Activated CD4-positive, alpha-beta T cell treated with anti-CD3 and anti-CD28 coated beads, Interleukin-2, amount 10 ng/mL, durations not matched to agents 7 days and 5 days (primary cell): Measurements from ENCODE around the gene KRTAP12-1. TPM values are rescaled to one million over a fixed set of nuclear protein-coding genes. Genes with fewer than 3 reads are reported as not detected.

Source experiments
- CTCF ChIA-PET: fragments of 350-600 bp; sonication (Branson Sonifier 250); formaldehyde crosslinking; loops from one replicate; lab custom pipeline; 2021; ENCODE audit warnings: antibody characterized with exemption; lab: Charles Lee
- POLR2A ChIA-PET: fragments of 350-600 bp; sonication (Branson Sonifier 250); formaldehyde crosslinking; loops from one replicate; lab custom pipeline; 2021; ENCODE audit warnings: antibody characterized with exemption; lab: Charles Lee
- DNase-seq: peaks from one replicate; pipeline ENCODE4 v3.0.0-alpha.2; 2020
- H3K27ac Mint-ChIP-seq: one replicate; pipeline ENCODE4 v1.8.0; 2021; ENCODE audit warnings: mild to moderate bottlenecking, moderate library complexity, mixed read lengths
- H3K27me3 Mint-ChIP-seq: one replicate; pipeline ENCODE4 v1.8.0; 2021; ENCODE audit warnings: mixed read lengths
- H3K36me3 Mint-ChIP-seq: one replicate; pipeline ENCODE4 v1.8.0; 2021; ENCODE audit warnings: low read depth, mixed read lengths
- H3K4me1 Mint-ChIP-seq: one replicate; pipeline ENCODE4 v1.8.0; 2021; ENCODE audit warnings: mixed read lengths
- H3K4me3 Mint-ChIP-seq: one replicate; pipeline ENCODE4 v1.8.0; 2021; ENCODE audit warnings: mild to moderate bottlenecking, moderate library complexity, mixed read lengths
- H3K9me3 Mint-ChIP-seq: one replicate; pipeline ENCODE4 v1.8.0; 2021; ENCODE audit warnings: mixed read lengths
- total RNA-seq, 2 experiments: library from RNA; stranded (reverse); gene quantifications; one replicate each; pipeline ENCODE4 v1.2.3, GENCODE V29; 2021

Gene KRTAP12-1
- total RNA-seq = not detected

GRCh38 chr21:44681861-44682579 lies at the start of gene KRTAP12-1:
Gene KRTAP12-1, minus strand, starts transcription at chr21:44682163. Its CDS starts 40 bp downstream, at chr21:44682123.
- POLR2A ChIA-PET = no interaction called here
- CTCF ChIA-PET = interaction anchor here (1.1 kb wide), 1 partner anchor 13 kb away, joined by 3 read pairs; no protein-coding TSS in a partner anchor

GRCh38 chr21:44730951-44731579 lies 49.1 kb upstream of the KRTAP12-1 start:
- Mint-ChIP-seq H3K36me3 (no peaks in the 10 kb centered on the region), H3K4me1 (no peaks in the 10 kb centered on the region), H3K27ac (no peak overlapping the region), H3K4me3 (no peak overlapping the region), H3K9me3 (no peaks in the 10 kb centered on the region), H3K27me3 (peaks cover 3% of the 10 kb centered on the region)
- POLR2A ChIA-PET = no interaction called here
- CTCF ChIA-PET = interaction anchor here (1.0 kb wide), 2 partner anchors 32 to 174 kb away, joined by 3 read pairs; no protein-coding TSS in a partner anchor
- no peak for DNase-seq

More at GRCh38 chr21:44681861-44682579, at the start of gene KRTAP12-1:
- Mint-ChIP-seq H3K9me3 (no peaks in the 10 kb centered on the region), H3K27me3 (peaks cover 10% of the 10 kb centered on the region), H3K27ac (no peak within 1 kb of the TSS), H3K4me1 (peaks cover 5% of the 10 kb centered on the region), H3K4me3 (no peak within 1 kb of the TSS), H3K36me3 (no peaks in the 10 kb centered on the region)
- no peak for DNase-seq

- H3K4me1 Mint-ChIP-seq = no peaks in the 10 kb centered on the region
- no peaks in the 10 kb centered on the region for H3K36me3 Mint-ChIP-seq
- no peak overlapping the region for H3K27ac Mint-ChIP-seq
- peaks cover 5% of the 10 kb centered on the region for H3K27me3 Mint-ChIP-seq
- CTCF ChIA-PET = interaction anchor here (1.0 kb wide), 1 partner anchor 31 kb away, joined by 3 read pairs; no protein-coding TSS in a partner anchor
- POLR2A ChIA-PET = no interaction called here
- H3K9me3 Mint-ChIP-seq = no peaks in the 10 kb centered on the region
- no peak overlapping the region for H3K4me3 Mint-ChIP-seq
- DNase-seq = no peak
These were observed 48.0 kb upstream of the KRTAP12-1 start for GRCh38 chr21:44730028-44730395.

- no peaks in the 10 kb centered on the region for H3K36me3 Mint-ChIP-seq
- no peaks in the 10 kb centered on the region for H3K9me3 Mint-ChIP-seq
- peaks cover 8% of the 10 kb centered on the region for H3K27me3 Mint-ChIP-seq
- no peak overlapping the region for H3K27ac Mint-ChIP-seq
- ChIA-PET POLR2A (no interaction called here), CTCF (no interaction called here)
- no peaks in the 10 kb centered on the region for H3K4me1 Mint-ChIP-seq
- no peak for DNase-seq
- H3K4me3 Mint-ChIP-seq = no peak overlapping the region
These were observed 47.5 kb upstream of the KRTAP12-1 start for GRCh38 chr21:44729336-44730027.

- Mint-ChIP-seq H3K27me3 (peaks cover 11% of the 10 kb centered on the region), H3K4me3 (no peak overlapping the region), H3K9me3 (no peaks in the 10 kb centered on the region), H3K4me1 (peaks cover 3% of the 10 kb centered on the region), H3K36me3 (no peaks in the 10 kb centered on the region), H3K27ac (no peak overlapping the region)
- DNase-seq = no peak
- CTCF ChIA-PET = no interaction called here
- POLR2A ChIA-PET = no interaction called here
These were observed 46.8 kb upstream of the KRTAP12-1 start for GRCh38 chr21:44728716-44729115.

GRCh38 chr21:44727757-44728156 lies 45.8 kb upstream of the KRTAP12-1 start:
- Mint-ChIP-seq H3K27ac (no peak overlapping the region), H3K4me3 (no peak overlapping the region), H3K27me3 (peaks cover 18% of the 10 kb centered on the region), H3K4me1 (peaks cover 9% of the 10 kb centered on the region), H3K36me3 (peaks cover under 1% of the 10 kb centered on the region), H3K9me3 (no peaks in the 10 kb centered on the region)
- CTCF ChIA-PET = no interaction called here
- POLR2A ChIA-PET = no interaction called here
- DNase-seq = no peak

- Mint-ChIP-seq H3K27me3 (peaks cover 22% of the 10 kb centered on the region), H3K36me3 (peaks cover 3% of the 10 kb centered on the region), H3K4me1 (peaks cover 9% of the 10 kb centered on the region), H3K27ac (no peak overlapping the region), H3K9me3 (no peaks in the 10 kb centered on the region), H3K4me3 (no peak overlapping the region)
- ChIA-PET POLR2A (no interaction called here), CTCF (no interaction called here)
- no peak for DNase-seq
These were observed 45.4 kb upstream of the KRTAP12-1 start for GRCh38 chr21:44727321-44727720.

- no peak for DNase-seq
- Mint-ChIP-seq H3K4me1 (peaks cover 9% of the 10 kb centered on the region), H3K36me3 (peaks cover 3% of the 10 kb centered on the region), H3K9me3 (no peaks in the 10 kb centered on the region), H3K4me3 (no peak overlapping the region), H3K27ac (no peak overlapping the region), H3K27me3 (peaks cover 22% of the 10 kb centered on the region)
- POLR2A ChIA-PET = no interaction called here
- CTCF ChIA-PET = no interaction called here
These were observed 44.9 kb upstream of the KRTAP12-1 start for GRCh38 chr21:44726826-44727225.

GRCh38 chr21:44724926-44725325 lies 43.0 kb upstream of the KRTAP12-1 start:
- Mint-ChIP-seq H3K4me1 (peaks cover 9% of the 10 kb centered on the region), H3K9me3 (no peaks in the 10 kb centered on the region), H3K4me3 (no peak overlapping the region), H3K27me3 (peaks cover 31% of the 10 kb centered on the region), H3K27ac (no peak overlapping the region), H3K36me3 (peaks cover 3% of the 10 kb centered on the region)
- ChIA-PET POLR2A (no interaction called here), CTCF (no interaction called here)
- no peak for DNase-seq

- no peak for DNase-seq
- CTCF ChIA-PET = no interaction called here
These were observed 42.2 kb upstream of the KRTAP12-1 start for GRCh38 chr21:44724196-44724595.

GRCh38 chr21:44723177-44724131 lies 41.5 kb upstream of the KRTAP12-1 start:
- Mint-ChIP-seq H3K36me3 (peaks cover 3% of the 10 kb centered on the region), H3K4me3 (no peak overlapping the region), H3K4me1 (peaks cover 9% of the 10 kb centered on the region), H3K27me3 (peaks cover 43% of the 10 kb centered on the region), H3K9me3 (no peaks in the 10 kb centered on the region), H3K27ac (no peak overlapping the region)
- CTCF ChIA-PET = interaction anchor here (1.2 to 1.4 kb wide), 2 partner anchors 10 to 13 kb away, joined by 3 read pairs; no protein-coding TSS in a partner anchor
- POLR2A ChIA-PET = interaction anchor here (0.7 kb wide), 1 partner anchor 429 kb away, joined by 3 read pairs; no protein-coding TSS in a partner anchor
- no peak for DNase-seq

More at GRCh38 chr21:44724196-44724595, 42.2 kb upstream of the KRTAP12-1 start:
- Mint-ChIP-seq H3K4me3 (no peak overlapping the region), H3K9me3 (no peaks in the 10 kb centered on the region), H3K36me3 (peaks cover 3% of the 10 kb centered on the region), H3K27ac (peak overlapping the region; percentile 42), H3K27me3 (peaks cover 36% of the 10 kb centered on the region), H3K4me1 (peaks cover 9% of the 10 kb centered on the region)
- POLR2A ChIA-PET = no interaction called here

GRCh38 chr21:44722731-44723130 lies 40.8 kb upstream of the KRTAP12-1 start:
- peaks cover 3% of the 10 kb centered on the region for H3K36me3 Mint-ChIP-seq

More at GRCh38 chr21:44722731-44723130, 40.8 kb upstream of the KRTAP12-1 start:
- peaks cover 49% of the 10 kb centered on the region for H3K27me3 Mint-ChIP-seq
- peaks cover 9% of the 10 kb centered on the region for H3K4me1 Mint-ChIP-seq
- H3K4me3 Mint-ChIP-seq = no peak overlapping the region
- ChIA-PET POLR2A (no interaction called here), CTCF (interaction anchor here (0.8 to 1.4 kb wide), 3 partner anchors 11 to 21 kb away, joined by 3 to 5 read pairs (median 3); no protein-coding TSS in a partner anchor)
- no peak overlapping the region for H3K27ac Mint-ChIP-seq
- no peaks in the 10 kb centered on the region for H3K9me3 Mint-ChIP-seq
- DNase-seq = no peak
